Measurements from ENCODE around the gene PRSS50.

GRCh38 chr3:46694520-46694919 lies 23.1 kb downstream of the PRSS50 start:
- no peak for TF ChIP-seq ESRRG (CRISPR knock-in tag; IDR thresholded peaks at IDR 0.05)
- no peak for TF ChIP-seq SNAI2 (CRISPR knock-in tag; IDR thresholded peaks at IDR 0.05)
- no peak for TF ChIP-seq OSR1 (CRISPR knock-in tag; IDR thresholded peaks at IDR 0.05)
- no peak for TF ChIP-seq ARNTL (CRISPR knock-in tag; IDR thresholded peaks at IDR 0.05; ENCODE audit: borderline replicate concordance, low read depth)
- TF ChIP-seq, protein P1, sequence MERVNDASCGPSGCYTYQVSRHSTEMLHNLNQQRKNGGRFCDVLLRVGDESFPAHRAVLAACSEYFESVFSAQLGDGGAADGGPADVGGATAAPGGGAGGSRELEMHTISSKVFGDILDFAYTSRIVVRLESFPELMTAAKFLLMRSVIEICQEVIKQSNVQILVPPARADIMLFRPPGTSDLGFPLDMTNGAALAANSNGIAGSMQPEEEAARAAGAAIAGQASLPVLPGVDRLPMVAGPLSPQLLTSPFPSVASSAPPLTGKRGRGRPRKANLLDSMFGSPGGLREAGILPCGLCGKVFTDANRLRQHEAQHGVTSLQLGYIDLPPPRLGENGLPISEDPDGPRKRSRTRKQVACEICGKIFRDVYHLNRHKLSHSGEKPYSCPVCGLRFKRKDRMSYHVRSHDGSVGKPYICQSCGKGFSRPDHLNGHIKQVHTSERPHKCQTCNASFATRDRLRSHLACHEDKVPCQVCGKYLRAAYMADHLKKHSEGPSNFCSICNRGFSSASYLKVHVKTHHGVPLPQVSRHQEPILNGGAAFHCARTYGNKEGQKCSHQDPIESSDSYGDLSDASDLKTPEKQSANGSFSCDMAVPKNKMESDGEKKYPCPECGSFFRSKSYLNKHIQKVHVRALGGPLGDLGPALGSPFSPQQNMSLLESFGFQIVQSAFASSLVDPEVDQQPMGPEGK (CRISPR knock-in tag; IDR thresholded peaks at IDR 0.05; ENCODE audit: borderline replicate concordance): no peak
- no peak for TF ChIP-seq CSRNP3 (CRISPR knock-in tag; IDR thresholded peaks at IDR 0.05)
- no peak for TF ChIP-seq ZFP3 (CRISPR knock-in tag; IDR thresholded peaks at IDR 0.05)
- no peak for TF ChIP-seq PPARA (CRISPR knock-in tag; IDR thresholded peaks at IDR 0.05; ENCODE audit: borderline replicate concordance)
